ENCODE data around the gene LSM4. TPM values are rescaled to one million over a fixed set of nuclear protein-coding genes. Genes with fewer than 3 reads are reported as not detected.
"Not testable (repeated sequence)": the region's sequence is repeated elsewhere in the genome, so short reads cannot be mapped to it uniquely, and the experiment has no call there.

The LSM4 gene
- 100 to 1,000 TPM in 1 of 4 donors, 10 to 100 TPM in 3; 58.7 to 105 (median 86.2) TPM for polyA plus RNA-seq (ENCODE audit: insufficient read length in 4 of 4)

DNA sequence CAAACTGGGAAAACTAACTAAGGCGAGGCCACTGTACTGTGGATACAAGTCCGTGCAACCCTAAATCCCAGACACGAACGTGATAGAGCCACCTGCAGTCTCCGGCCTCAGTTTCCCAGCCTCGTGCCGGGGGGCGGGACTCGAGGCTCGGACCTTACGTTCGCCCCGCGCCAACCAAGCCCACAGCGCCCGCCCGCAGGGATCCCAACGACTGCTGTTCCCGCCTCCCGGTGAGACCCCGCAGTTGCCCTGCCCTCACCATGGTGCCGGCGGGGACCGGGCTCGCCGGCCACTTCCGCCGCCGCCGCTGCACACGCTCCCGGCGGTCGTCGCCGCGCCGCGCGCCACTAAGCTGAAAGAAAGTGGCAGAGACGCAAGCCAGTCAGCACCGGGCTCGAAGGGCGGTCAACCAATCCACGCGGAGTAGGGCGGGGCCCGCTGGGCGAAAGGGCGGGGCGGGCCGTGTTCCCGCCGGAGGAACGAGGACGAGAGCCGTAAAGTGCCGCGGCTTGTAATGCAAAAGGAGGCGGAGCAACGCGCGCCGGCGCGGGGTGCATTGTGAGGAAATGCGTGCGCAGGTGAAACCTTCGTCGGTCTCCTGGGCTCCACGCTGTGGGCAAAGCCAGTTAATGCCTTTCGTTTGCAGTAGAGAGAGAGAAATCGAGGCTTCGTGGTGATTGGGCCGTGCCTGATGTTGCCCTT lies at the start of gene LSM4:
Gene LSM4, minus strand, starts transcription at position 318 of the 702 bp plus-strand sequence. Its CDS starts 56 bp downstream, at position 262.
- DNase-seq (ENCODE audit: low read depth in 4 of 4, low spot score in 3 of 4), result peak; percentile 89 to 94 (median 93)

DNA sequence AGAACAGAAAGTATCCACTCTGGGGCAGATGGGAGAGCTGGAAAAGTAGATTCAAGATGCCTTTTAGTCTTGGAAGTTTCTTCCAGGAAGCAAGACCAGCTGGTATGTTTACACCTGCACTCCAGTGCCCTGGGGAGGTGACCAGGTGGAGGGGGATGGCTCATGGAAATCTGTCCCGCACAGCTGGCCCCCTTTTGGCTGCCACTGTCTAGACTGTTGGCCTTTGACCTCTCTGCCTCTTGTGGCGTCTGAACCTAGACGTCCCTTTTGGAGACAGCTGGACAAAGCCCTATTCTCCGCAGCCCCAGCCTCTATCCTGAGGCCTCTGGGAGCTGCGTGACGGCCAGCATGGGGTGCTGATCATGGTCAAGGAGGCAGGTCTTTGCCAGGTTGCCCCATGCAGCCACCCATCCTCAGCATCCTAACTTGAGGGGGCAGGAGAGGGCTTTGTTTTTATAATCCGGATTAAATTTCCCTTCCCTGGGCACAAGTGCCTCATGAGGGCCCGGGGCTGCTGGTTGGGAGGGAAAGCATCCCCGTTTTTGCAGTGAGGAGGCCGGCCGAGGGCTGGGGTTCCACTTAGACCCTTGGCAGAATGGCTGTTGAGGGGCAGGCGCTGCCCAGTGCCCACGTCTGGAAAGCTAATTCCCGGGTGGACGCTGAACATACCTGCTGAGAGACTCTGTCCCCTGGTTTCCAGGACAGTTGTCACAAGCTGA lies 45.8 kb upstream of the LSM4 start:
- no peak for DNase-seq (ENCODE audit: low read depth in 4 of 4, low spot score in 3 of 4)

DNA sequence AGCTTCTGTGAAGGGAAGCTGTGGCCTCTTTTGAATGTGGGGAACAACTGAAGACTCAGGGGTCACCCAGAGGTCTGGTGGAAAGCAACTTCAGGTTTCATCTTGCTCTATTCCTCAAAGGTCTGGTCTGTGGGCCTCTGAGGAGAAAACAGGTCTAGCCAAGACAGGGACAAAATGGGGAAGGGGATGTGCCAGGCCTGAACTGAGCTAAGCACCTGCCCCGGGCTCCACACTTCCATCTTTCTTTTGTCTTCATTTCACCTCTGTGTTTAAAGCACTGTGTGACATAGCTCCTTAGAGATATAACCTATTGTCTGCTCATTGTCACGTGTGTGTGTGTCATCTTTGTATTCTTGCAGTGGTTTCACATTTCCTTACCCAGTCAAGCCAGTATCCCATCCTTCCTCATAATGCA lies 43.2 kb upstream of the LSM4 start:
- DNase-seq (ENCODE audit: low read depth in 4 of 4, low spot score in 3 of 4), result no peak

DNA sequence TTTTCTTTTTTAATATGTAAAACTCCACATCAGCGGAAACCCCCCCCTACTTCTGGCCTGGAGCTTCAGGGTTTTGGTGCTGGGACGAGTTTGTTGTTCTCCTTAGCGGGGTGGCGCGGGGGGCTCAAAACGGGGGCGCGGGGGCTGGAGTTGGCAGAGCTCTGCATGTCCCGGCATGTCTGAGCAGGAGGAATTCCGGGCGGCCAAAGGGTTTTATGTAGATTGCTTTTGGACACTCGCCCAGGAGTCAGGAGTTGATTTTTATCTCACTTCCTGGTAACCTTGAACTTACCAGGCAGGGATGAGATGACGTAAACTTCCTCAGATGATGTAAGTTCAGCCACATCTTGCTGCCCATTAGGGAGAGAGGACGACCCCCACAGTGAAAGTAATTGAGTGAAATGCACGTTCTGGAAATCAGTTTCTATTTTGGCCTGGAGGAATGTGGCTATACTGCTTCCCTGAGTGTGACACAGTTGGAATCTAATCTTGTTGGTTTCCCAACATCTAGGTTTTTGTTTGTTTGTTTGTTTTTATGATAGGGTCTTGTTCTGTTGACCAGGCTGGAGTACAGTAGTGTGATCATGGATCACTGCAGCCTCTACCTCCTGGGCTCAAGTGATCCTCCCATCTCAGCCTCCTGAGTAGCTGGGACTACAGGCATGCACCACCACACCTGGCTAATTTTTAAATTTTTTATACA lies 42.1 kb upstream of the LSM4 start:
- DNase-seq (ENCODE audit: low read depth in 4 of 4, low spot score in 3 of 4), result peak; percentile 79 to 89 (median 84)

DNA sequence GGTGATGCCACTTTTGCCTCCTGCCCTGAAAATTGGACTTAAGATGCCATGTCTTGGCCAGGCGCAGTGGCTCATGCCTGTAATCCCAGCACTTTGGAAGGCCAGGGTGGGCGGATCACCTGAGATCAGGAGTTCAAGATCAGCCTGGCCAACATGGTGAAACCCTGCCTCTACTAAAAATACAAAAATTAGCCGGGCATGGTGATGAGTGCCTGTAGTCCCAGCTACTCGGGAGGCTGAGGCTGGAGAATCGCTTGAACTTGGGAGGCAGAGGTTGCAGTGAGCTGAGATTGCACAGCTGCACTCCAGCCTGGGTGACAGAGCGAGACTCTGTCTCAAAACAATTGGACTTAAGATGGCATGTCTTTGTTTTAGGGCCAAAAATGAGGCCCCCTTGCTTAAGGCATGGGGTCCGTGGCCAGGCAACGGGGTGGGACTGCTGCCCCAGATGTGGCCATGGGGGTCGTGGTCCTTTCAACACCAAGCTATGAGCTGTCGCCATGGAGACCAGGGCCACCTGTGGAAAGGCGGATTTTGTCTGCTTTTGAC lies 41.5 kb upstream of the LSM4 start:
- DNase-seq (ENCODE audit: low read depth in 4 of 4, low spot score in 3 of 4), result not testable (repeated sequence)

DNA sequence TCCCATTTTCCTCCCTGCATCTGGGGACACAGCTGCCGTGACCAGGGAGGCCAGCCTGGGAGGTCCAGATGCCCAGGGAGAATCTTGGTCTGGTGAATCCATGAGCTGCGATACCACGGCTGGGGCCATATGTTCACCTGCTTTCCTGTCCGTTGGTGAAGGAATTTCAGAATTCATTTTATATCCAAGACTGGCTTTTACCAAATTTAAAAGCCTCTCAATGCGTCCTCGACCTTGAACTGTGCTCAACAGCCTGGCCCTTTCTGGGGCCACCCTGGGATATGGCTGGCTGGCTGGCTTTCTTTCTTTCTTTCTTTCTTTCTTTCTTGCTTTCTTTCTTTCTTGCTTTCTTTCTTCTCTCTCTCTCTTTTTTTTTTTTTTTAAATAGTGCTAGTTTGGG lies 40.9 kb upstream of the LSM4 start:
- no peak for DNase-seq (ENCODE audit: low read depth in 4 of 4, low spot score in 3 of 4)

DNA sequence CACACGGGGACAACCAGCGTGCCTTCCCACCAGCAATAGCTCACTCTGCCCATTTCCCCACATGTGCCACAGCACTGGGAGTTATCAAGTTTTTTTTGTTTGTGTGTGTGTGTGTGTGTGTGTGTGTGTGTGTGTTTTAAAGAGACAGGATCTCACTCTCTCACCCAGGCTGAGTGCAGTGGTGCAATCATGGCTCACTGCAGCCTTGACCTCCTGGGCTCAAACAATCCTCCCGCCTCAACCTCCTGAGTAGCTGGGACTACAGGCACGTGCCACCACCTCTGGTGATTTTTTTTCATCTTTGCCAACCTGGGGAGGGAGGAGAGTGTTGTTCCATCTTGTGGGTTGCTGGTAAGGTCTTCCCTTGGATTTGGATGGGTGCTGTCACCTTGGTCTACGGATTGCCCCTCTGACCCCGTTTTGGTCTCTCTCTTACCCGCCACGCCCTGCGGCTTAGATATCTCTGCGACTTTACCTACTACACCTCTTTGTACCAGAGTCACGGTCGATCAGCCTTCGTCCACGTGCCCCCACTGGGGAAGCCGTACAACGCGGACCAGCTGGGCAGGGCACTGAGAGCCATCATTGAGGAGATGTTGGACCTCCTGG lies 40.2 kb upstream of the LSM4 start:
- no peak for DNase-seq (ENCODE audit: low read depth in 4 of 4, low spot score in 3 of 4)

DNA sequence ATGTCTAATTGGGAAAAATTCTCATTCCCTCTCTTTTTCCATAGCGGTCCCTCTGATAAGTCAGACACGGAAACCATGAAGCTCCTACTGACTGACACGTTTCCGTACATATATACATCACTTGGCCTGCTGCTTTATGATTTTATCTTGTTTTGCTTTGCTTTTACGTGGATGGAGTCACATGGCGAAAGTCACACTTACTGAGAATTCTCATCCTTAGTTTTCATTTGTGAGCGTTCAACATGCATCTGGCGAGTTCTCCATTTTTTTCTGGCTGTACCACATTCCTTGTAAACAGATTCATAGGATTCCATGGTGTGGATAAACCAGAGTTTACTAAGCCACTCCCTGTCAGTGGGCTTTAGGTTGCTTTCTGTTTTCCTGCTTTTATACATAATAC lies 38.8 kb upstream of the LSM4 start:
- no peak for DNase-seq (ENCODE audit: low read depth in 4 of 4, low spot score in 3 of 4)

DNA sequence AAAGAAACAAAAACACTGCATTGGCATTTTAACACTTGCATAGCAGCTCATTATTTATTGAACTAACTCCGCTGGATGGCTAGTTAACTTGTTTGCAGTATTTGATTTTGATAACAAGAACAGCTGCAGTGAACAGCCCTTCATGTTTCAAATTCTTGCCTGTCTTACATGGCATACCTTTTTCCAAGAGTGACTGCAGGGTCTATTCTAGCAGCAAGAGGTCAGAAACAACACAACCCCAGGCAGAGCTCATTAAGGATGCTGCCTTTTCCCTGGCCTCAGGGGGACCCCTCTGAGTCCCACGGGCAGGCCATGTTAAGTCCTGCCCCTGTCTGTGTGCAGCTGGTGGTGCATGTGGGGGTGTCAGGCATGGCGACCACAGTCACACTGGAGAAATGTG lies 34.2 kb upstream of the LSM4 start:
- no peak for DNase-seq (ENCODE audit: low read depth in 4 of 4, low spot score in 3 of 4)

DNA sequence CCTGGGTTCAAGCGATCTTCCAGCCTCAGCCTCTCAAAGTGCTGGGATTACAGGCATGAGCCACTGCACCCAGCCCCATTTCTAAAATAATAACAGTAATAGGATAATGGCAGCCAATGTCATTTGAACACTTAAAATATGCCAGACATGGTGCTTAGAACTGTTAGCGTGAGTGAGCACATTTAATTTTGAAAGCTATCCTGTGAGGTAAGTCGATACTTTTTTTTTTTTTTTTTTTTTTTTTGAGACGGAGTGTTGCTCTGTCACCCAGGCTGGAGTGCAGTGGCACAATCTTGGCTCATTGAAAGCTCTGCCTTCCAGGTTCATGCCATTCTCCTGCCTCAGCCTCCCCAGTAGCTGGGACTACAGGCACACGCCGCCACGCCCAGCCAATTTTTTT lies 31.9 kb upstream of the LSM4 start:
- DNase-seq (ENCODE audit: low read depth in 4 of 4, low spot score in 3 of 4), result not testable (repeated sequence)

DNA sequence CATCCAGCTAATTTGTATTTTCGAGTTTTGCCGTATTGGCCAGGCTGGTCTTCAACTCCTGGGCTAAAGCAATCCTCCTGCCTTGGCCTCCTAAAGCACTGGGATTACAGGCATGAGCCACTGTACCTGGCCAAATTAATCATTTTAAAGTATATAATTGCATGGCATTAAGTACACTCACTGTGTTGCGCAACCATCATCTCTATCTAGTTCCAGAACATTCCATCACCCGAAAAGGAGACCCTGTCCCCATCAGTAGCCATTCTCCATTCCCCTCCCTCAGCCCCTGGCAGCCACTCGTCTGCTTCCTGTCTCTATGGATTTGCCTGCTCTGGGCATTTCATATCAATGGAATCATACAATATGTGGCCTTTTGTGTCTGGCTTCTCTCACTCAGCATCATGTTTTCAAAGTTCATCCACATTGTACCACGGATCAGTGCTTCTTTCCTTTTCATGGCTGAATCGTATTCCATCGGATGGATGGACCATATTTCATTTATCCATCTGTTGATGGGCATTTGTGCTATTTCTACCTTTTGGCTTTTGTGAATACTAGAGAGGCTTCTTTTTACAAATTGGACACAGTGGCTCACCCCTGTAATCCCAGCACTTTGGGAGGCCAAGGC lies 30.6 kb upstream of the LSM4 start:
- DNase-seq (ENCODE audit: low read depth in 4 of 4, low spot score in 3 of 4), result no peak

DNA sequence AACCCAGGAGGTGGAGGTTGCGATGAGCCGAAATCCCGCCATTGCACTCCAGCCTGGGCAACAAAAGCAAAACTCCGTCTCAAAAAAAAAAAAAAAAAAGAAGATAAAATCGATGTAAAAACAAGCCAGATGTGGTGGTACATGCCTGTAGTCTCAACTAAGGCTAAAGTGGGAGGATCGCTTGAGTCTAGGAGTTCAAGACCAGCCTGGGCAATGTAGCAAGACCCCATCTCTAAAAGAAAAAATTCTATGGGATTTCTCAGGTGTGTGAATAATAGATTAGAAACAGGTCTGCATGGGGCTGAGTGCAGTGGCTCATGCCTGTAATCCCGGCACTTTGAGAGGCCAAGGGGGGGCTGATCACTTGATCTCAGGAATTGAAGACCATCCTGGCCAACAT lies 28.7 kb upstream of the LSM4 start:
- no peak for DNase-seq (ENCODE audit: low read depth in 4 of 4, low spot score in 3 of 4)

DNA sequence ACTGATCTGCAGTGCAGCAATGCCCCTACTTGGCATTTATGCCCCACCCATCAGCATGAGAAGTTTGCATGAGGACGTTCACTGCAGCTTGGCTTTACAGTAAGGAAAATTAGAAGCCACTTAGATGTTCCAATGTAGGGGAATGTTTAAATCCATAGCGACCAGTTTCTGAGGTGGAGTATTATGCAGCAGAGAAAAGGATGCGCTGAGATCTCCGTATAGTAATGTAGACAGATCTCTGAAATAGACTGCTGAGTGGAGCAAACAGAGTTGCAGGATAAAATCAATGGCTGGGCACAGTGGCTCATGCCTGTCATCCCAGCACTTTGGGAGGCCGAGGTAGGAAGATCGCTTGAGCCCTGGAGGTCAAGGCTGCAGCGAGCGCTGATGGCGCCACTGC lies 27.6 kb upstream of the LSM4 start:
- DNase-seq (ENCODE audit: low read depth in 4 of 4, low spot score in 3 of 4), result no peak

DNA sequence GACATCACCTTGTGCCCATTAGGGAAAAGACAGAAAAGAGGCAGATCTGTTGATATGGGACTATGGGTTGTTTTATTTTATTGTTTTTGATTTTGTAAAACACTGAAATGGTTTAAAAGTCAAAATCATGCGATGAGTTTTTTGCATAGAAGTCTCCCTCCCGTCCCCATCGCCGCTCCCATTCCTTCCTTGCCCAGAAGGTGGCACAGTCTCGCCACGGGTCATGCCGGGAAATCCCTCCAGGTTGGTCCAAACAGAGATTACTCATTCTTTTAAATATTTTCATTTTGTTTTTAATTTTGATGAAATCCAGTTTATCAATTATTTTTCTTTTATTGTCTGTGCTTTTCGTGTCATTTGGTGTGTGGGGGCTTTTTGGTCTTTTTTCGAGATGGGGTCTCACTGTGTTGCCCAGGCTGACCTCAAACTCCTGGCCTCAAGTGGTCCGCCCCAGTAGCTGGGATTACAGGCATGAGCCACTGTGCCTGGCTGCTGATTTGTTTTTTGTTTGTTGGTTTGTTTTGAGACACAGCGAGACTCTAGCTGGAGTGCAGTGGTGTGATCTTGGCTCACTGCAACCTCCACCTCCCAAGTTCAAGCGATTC lies 26.8 kb upstream of the LSM4 start:
- no peak for DNase-seq (ENCODE audit: low read depth in 4 of 4, low spot score in 3 of 4)

DNA sequence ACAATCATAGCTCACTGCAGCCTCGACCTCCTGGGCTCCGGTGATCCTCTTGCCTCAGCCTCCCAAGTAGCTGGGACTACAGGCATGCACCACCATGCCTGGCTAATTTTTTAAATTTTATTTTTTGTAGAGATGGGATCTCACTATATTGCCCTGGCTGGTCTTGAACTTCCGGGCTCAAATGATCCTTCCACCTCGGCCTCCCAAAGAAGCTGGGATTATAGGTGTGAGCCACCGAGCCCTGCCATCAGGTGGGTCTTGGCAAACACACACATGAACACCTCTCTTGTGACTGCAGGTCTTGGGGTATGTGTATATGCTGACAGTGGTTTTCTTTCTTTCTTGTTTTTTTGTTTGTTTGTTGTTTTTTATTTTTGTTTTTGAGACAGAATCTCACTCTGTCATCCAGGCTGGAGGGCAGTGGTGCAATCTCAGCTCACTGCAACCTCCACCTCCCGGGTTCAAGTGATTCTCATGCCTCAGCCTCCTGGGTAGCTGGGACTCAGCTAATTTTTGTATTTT lies 26.0 kb upstream of the LSM4 start:
- DNase-seq (ENCODE audit: low read depth in 4 of 4, low spot score in 3 of 4), result not testable (repeated sequence)

DNA sequence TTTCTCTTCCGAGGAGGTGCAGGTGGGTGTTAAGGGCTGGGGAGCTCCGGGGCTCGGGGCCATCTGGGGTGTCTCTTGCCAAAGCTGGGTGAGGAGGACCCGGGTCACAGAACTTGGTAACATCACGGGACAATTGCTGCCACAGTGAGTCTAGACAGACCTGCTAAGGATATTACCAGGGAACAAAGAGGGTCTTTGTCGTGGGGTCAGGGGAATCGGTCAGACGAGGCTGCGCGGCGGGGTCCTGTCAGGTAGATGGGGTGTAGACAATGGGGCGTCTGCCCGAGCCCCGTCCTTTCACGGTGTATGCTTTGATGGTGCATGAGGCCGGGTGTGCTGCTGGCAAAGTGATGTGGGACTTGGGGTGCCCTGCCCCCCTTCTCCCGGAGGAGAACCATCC lies 25.3 kb upstream of the LSM4 start:
- no peak for DNase-seq (ENCODE audit: low read depth in 4 of 4, low spot score in 3 of 4)

DNA sequence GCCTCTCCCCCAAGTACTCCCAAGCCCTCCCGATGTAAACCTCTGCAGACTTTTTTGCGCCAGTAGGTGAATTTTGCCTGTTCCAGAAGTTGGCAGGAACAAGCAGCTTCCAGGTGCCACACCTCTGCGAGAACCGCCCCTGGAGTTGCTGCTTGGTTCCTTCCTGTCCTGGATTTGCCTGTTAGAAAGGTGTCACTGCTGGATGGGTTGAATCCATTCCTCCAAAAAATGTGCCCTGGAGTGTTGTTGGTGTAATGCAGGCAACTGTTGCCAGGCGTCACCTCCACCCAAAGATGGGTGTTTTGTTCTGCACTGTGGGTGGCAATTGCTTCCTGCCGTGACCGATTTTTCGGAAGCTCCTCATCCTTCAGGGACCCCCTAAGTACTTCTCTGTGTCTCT lies 23.2 kb upstream of the LSM4 start:
- DNase-seq (ENCODE audit: low read depth in 4 of 4, low spot score in 3 of 4), result no peak

DNA sequence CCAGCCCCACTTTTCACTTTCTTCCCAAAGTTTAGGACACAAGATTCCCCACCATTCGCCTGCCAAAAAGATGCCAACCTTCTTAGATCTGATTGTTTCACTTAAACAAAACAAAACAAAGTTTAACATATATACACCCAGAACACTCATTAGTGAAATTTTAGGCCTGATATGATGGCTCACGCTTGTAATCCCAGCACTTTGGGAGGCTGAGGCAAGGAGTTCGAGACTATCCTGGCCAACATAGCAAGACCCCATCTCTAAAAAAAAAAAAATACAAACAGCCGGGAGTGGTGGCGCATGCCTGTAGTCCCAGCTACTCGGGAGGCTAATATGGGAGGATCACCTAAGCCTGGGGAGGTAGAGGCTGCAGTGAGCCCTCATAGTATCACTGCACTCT lies 22.4 kb upstream of the LSM4 start:
- no peak for DNase-seq (ENCODE audit: low read depth in 4 of 4, low spot score in 3 of 4)

DNA sequence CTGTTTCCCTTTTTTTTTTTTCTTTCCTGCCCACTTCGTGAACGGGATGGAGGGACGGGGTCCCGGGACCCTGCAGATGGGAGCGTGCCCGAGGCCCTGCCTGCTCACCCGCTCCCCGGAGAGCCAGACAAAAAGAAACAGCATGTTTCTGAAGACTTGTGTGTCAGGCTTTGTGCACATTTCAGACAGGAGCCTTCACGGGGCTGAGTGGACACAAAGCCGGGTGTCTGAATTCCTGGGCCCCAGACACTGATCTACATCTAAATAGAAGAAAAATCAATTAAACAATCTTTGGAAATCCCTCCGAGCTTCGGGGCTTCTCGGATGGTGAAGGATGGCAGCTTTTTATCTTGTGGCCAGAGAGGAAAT lies 21.7 kb upstream of the LSM4 start:
- DNase-seq (ENCODE audit: low read depth in 4 of 4, low spot score in 3 of 4), result no peak

DNA sequence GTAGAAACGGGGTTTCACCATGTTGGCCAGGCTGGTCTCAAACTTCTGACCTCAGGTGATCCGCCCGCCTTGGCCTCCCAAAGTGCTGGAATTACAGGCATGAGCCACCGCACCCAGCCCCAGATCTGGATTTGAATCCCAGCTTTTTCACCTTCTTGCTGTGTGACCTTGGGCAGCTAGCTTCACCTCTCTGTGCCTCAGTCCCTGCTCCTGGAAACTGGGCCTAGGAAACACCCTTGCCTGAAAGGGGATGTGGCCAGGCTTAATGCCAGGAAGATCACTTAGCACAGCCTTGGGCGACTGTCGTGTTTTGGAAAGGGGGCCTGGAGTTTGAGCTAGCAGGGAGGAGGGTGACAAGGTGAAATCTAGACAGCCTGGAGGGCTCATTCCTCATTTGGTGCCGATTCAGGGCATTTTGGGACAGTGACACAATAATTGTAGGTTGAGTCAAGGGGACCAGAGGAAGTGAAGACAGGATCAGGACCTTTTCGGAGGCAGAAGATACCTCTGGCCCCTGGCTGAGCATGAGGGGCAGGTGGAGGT lies 19.3 kb upstream of the LSM4 start:
- DNase-seq (ENCODE audit: low read depth in 4 of 4, low spot score in 3 of 4), result no peak

Data from left renal pelvis (tissue), 4 donors.